DMS79 treated with DMSO at 0.1 percent for 48 hours (cell line): ENCODE measurements around the gene SLC5A6.

Experiments used
- DNase-seq: peaks from one replicate; lab custom pipeline; 2025; lab: John Stamatoyannopoulos, UW

Gene SLC5A6

GRCh38 chr2:27171351-27171848 is 40.7 kb downstream of the SLC5A6 start:
- DNase-seq, result no peak

- DNase-seq, result no peak
Observed at GRCh38 chr2:27170581-27171337, 41.3 kb downstream of the SLC5A6 start.

- DNase-seq, result no peak
Observed at GRCh38 chr2:27164960-27165763, 46.9 kb downstream of the SLC5A6 start.

- no peak for DNase-seq
Observed at GRCh38 chr2:27162151-27163121, 49.6 kb downstream of the SLC5A6 start.

- DNase-seq, result no peak
Observed at GRCh38 chr2:27160191-27160590, 51.9 kb downstream of the SLC5A6 start.

DNA sequence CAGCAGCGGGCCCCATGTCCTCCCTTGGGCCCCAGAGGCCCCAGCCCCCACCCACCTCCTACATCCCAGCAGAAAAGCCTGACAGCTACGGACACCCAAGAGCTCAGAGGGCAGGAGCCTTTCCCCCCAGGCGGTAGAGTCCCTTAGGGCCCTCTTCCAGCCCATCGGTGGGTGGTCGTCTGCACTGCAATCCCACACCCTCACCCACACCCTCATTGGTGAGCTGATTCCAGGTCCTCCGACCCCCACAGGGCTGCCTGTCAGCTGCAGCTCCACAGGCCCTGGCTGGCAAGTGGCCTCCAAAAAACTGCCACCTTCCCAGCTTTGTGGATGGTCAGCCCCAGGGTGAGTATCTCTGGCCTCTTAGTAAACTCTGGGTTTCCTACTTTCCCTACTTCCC is 52.8 kb downstream of the SLC5A6 start:
- no peak for DNase-seq

DNA sequence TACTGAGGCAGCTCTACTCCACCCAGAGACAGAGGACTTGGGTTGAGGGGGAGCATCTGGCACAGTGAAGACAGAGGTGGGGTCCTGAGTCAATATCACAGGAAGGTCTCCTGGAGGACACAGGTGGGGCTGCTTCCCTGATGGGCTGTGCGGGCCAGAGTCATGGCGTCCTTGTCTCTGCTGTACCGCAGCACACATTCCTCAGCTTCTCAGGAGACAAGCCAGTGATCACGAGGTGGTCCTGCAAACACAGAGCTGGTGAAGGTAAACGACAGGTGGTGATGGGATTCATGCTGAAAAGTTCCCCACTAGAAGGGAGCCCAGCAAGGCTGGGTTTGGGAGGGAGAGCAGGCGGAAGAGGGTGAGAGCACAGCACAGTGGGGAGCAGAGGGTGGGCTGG is 53.6 kb downstream of the SLC5A6 start:
- DNase-seq, result no peak

DNA sequence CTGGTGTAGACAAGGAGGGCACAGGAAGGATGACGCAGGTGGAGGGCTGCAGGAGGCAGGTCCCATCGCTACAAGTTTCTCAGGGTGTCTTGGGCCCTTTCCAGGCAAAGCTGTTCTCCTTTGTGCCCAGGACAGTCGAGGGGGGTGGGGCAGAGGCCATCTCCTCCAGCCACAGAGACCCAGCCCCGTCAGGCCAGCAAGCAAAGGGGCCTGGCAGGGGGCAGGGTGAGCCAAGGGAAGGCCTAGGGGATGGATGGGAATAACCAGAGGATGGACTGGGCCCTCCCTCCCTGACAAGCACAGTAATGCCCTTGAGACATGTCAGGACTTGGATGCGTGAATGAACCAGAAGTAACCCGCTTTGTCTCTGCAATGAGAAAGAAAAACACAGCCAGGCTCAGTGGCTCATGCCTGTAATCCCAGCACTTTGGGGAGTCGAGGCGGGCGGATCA is 57.0 kb downstream of the SLC5A6 start:
- DNase-seq, result no peak

DNA sequence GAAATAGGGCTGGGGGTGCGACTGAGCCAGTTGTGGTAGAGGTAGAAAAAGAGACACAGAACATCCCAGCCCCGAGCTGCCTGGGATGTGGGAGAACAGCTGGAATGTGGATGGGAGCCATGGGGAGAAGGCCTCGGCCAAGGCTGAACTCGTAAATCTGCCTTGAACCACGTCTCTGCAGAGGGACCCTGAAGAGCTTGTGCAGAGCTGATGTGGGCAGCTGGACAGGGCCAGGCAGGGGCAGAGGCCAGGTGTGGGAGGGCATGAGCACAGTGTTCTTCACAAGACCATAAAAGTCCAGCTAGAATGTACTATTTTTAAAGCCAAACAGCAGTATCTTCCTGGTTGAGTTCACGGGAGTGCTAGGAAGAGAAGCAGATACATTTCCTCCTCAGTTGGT is 57.6 kb downstream of the SLC5A6 start:
- DNase-seq, result no peak

DNA sequence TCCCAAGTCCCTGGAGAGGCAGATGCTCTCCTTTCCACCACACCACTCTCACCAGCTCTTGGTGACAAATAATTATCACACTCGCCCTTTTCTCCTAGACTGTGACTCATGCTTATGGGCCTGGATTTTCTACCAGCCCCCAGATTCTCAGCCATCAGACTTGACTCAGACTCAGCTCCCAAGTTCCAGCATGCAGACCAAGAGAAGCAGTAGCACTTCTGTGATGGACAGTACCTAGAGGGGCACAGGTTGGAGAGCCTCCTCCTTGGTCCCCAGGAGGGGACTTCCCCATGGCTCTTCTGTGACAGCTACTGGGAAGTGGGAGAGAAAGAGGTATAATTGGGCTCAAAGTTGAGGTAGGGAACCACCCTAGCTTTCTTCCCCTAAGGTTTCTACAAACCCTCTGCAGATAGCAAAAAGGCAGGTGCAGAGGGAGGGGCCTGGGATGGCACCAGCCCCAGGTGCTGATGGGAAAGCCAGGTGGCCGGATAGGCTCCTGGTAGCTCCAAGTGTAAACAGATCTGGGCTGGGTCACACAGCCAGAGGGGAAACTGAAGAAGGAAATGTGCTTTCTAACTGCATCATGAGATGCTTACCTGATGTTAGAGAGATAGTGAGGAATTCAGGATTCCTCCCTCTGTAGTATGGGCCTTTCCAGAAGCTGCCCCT is 59.1 kb downstream of the SLC5A6 start:
- no peak for DNase-seq

GRCh38 chr2:27152102-27152795 is 59.8 kb downstream of the SLC5A6 start:
- no peak for DNase-seq

DNA sequence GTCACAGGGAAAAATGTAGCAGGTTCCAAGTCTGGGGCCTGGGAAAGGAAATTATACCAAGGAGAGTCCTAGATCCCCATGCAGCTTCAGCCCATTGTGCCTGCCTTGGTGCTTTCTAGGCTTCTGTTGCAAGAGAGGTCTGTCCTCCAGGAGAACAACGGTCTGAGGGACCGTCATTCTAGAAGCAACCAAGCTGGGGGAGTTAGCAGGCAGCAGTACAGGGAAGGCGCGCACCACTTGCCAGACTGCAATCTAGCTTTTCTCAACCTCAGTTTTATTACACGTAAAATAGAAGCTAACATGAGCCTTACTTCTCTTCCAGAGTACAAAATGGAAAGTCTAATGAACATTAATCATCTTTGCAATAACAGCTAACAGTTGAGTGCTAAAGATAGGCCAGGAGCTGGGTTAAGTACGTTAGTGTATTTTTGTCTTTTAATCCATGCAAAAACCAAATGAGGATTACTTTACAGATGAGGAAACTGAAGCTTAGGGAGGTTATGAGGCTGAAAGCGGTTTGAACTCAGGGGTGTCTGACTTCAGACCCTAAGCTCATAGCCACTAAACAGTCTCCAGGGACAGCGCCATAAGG is 61.3 kb downstream of the SLC5A6 start:
- no peak for DNase-seq
